Head of caudate nucleus (tissue), 42 donors: Measurements from ENCODE around the gene SH2D3A.
"Not testable (repeated sequence)": the region's sequence is repeated elsewhere in the genome, so short reads cannot be mapped to it uniquely, and the experiment has no call there.

ENCODE experiments used
- DNase-seq, 42 donors: peaks; one replicate each; pipeline versions ENCODE4 v3.0.0 to v3.0.0-alpha.2; 2020 to 2021; ENCODE audit warnings: mixed read lengths in 7 of 42
- intact Hi-C: fragments of 100-400 bp; cut with DNase I; formaldehyde crosslinking; loops from one replicate; pipeline ENCODE4 v1.15.0; 2022

SH2D3A gene

DNA sequence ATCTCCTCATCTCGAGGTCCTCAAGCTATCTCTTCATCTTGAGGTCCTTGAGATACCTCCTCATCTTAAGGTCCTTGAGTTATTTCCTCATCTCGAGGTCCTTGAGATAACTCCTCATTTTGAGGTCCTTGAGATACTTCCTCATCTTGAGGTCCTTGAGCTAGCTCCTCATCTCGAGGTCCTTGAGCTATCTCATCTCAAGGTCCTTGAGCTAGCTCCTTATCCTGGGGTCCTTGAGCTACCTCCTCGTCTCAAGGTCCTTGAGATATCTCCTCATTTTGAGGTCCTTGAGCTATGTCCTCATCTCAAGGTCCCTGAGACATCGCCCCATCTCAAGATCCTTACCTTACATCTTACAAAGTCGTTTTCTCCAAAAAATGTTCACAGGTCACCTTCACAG, 24.0 kb upstream of the SH2D3A start:
- DNase-seq, result no peak
- intact Hi-C loops, result no loop called here

- intact Hi-C loops, result no loop called here
These were observed 23.2 kb upstream of the SH2D3A start for GRCh38 chr19:6790194-6791128.

DNA sequence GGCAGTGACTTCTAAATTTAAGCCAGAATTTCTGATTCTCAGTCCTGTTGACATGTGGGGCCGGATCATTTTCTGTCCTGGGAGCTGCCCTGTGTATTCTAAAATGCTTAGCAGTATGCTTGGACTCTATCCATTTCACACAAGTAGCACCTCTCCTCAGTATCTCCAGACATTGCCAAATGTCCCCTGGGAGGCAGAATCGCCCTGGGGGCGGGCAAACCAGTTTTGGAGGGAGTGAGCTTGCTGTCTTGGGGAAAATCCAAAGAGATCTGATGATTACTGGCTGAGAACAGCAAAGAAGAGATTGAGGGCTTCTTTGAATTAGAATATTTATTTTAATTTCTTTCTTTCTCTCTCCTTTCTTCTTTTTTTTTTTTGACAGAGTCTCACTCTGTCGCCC, 21.7 kb upstream of the SH2D3A start:
- intact Hi-C loops, result no loop called here
- DNase-seq, result no peak

More at GRCh38 chr19:6790194-6791128, 23.2 kb upstream of the SH2D3A start:
- no peak for DNase-seq

DNA sequence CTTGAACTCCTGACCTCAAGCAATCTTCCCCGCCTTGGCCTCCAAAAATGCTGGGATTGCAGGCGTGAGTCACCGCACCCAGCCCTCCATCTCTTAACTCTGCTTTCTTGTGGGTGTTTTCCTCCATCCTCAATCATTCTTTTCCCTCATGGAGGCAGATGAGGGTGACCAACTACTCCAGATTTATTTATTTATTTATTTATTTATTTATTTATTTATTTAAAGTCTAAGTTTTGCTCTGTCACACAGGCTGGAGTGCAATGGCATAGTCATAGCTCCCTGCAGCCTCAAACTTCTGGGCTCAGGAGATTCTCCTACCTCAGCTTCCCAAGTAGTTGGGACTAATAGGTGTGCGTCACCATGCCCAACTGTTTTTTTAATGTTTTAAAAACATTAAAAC, 20.2 kb upstream of the SH2D3A start:
- DNase-seq, result no peak
- intact Hi-C loops, result no loop called here

DNA sequence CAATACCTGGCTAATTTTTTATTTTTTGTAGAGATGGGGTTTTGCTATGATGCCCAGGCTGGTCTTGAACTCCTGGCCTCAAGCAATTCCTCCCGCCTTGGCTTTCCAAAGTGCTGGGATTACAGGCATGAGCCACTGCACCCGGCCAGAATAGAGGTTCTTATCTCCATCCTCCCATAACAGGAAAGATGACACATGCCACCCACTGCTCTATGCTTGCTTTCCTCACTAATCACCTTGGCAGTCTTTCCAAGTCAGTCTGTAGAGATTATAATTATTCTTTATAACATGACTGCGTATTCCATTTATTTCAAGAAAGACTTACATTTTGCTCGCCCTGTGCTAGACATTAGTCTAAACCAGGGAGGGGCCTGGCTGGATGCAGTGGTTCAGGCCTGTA, 12.0 kb upstream of the SH2D3A start:
- intact Hi-C loops, result no loop called here
- DNase-seq, result no peak

- no peak for DNase-seq
- intact Hi-C loops, result no loop called here
These were observed 11.2 kb upstream of the SH2D3A start for GRCh38 chr19:6778386-6778785.

DNA sequence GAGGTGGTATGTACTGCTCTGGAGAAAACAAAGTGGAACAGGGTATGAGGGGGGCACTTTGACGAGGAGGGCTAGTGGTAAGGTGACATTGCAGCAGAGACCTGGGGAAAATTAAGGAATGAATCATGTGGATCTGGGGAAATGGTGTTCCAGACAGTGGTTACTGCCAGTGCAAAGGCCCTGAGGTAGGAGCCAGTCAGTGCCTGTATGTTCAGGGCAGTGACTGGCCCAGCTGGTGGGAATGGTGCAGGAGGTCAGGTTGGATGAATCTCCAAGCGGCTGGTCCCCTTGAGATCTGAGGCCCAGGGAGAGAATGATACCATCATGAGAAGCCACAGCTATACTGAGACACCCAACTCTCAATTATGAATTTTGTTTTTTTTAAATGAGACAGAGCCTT, 10.2 kb upstream of the SH2D3A start:
- intact Hi-C loops, result no loop called here
- DNase-seq, result no peak

- intact Hi-C loops, result no loop called here
- no peak for DNase-seq
These were observed 9.8 kb upstream of the SH2D3A start for GRCh38 chr19:6776999-6777398.

GRCh38 chr19:6776045-6776444, 8.8 kb upstream of the SH2D3A start:
- DNase-seq, intact Hi-C loops: not testable (repeated sequence)

DNA sequence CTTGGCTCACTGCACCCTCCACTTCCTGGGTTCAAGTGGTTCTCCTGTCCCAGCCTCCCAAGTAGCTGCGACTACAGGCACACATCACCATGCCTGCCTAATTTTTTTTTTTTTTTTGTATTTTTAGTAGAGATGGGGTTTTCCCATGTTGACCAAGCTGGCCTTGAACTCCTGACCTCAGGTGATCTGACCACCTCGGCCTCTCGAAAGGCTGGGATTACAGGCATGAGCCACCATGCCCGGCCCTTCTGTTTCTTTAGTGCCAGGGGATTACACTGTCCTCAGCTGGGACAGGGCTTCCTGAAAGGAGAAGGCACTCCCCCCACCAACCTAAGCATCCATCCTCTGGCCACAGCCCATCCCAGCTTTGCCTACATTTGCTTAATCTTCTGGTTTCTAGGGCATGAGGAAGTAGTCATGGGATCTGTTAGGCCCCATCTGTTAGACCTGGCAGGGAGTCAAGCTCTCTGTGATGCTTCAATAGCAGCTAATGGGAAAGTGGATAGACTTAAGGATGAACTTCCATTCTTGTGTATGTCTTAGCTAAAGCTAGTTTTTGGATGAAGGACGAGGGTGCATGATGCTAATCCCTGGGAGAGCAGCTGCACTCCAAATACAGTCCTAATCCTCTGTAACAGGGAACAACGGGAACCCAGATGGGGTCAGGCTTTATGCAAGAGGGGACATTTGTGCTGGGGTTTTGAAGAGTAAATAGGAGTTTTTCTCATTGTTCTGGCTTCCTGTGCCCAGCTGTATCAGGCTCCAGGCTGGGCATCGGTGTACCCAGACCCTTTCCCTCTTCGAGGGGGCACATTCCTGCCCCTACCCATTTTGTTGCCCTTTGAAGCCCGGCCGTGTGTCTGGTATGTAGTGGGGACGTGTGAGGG, 7.8 kb upstream of the SH2D3A start:
- DNase-seq, result no peak

GRCh38 chr19:6773323-6773931, 6.2 kb upstream of the SH2D3A start:
- intact Hi-C loops, result no loop called here

More for the DNA sequence above, 7.8 kb upstream of the SH2D3A start:
- intact Hi-C loops, result no loop called here

DNA sequence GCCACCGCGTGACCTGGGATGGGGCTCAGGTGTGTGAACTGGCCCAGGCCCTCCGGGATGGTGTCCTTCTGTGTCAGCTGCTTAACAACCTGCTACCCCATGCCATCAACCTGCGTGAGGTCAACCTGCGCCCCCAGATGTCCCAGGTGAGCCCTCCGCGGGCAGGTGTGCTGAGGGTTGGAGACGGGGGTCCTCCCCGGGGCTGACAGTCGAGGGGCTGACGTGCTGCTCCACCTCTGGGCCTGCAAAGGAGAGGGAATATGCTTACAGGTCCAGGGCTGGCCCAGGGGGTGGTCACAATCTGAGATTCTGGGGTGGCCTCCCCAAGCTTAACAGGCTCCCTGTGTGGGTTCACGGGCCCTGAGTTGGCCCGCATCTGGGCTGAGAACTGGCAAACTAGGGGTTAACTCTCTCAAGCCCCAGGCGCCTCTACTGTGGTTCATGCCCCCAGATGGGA, 5.7 kb upstream of the SH2D3A start:
- intact Hi-C loops, result no loop called here
- DNase-seq, result no peak

More at GRCh38 chr19:6773323-6773931, 6.2 kb upstream of the SH2D3A start:
- peak in 37 of 42 donors; percentile 9 to 57 (median 34) for DNase-seq

DNA sequence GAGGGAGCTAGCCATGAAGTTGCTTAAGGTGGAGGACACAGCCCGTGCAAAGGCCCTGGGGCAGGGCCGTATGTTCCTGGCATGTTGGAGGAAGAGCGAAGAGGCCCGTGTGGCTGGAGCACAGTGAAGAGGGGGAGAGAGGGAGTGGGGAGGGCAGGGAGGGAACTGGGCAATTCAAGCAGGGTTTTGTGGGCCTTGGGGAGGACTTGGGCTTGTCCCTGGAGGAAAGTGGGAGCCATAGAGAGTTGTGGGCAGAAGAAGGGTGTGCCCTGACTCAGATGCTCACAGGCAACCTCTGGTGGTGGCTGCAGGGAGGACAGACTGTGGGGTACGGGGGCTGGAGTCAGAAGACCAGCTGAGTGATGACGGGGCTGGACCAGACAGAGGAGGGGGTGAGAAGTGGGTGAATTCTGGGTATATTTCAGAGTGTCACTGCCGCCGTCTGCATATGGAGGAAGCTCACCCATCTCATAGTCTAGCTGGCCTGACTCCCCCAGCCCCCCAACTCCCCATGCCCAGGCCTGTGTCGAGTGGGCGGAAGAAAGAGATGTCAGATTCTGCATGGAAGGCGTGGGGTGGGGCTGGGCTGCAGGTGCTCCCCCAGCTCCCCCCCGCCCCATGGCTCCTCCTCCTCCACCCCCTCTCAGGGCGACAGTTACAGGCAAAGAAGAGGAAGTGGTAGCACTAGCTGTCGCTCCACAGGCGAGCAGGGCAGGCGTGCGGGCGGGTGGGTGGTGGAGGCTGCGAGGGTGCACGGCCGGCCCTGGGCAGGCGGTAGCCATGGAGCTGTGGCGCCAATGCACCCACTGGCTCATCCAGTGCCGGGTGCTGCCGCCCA, 5.0 kb upstream of the SH2D3A start, which contains the start of gene VAV1:
TSS of gene VAV1 (plus strand) at position 681 of the 838 bp plus-strand sequence. CDS start at position 781, 100 bp downstream.
- intact Hi-C loops, result no loop called here

DNA sequence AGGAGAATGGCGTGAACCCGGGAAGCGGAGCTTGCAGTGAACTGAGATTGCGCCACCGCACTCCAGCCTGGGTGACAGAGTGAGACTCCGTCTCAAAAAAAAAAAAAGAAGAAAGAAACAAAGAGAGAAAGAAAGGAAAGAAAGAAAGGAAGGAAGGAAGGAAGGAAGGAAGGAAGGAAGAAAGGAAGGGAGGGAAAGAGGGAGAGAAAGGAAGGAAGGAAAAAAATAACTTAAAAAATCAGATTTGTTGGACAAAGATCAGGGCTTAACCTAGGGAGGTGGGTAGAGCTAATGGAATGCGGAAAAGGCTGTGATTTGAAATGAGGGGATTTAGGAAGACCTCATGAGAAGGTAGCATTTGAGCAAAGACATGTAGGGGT, 4.4 kb upstream of the SH2D3A start:
- DNase-seq, intact Hi-C loops: not testable (repeated sequence)

More for the DNA sequence above, 5.0 kb upstream of the SH2D3A start, which contains the start of gene VAV1:
- DNase-seq, result peak in 38 of 42 donors; percentile 12 to 68 (median 38)

- no peak for DNase-seq
- intact Hi-C loops, result no loop called here
These were observed 1.9 kb upstream of the SH2D3A start for GRCh38 chr19:6769006-6769619.

- no peak for DNase-seq
- intact Hi-C loops, result no loop called here
These were observed 1.1 kb upstream of the SH2D3A start for GRCh38 chr19:6768236-6768785.

DNA sequence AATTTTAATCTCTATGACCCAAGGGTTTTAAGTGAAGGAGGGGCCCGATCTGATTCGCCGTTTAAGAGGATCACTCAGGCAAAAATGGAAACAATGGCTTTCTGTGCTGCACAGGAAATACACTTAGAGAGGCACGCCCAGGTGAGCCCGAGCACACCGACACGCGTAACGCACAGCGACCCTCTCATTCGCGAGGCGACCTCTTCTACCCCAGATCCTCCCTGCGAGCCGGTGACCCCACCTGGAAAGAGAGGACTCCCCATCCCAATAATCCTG, 216 bp downstream of the SH2D3A start:
- no peak for DNase-seq

More for the DNA sequence above, 216 bp downstream of the SH2D3A start:
- intact Hi-C loops, result no loop called here
